Uterus (tissue), 4 donors: ENCODE data around the gene MRPS5. TPM values are rescaled to one million over a fixed set of nuclear protein-coding genes. Genes with fewer than 3 reads are reported as not detected.

Experiments used
- DNase-seq, 2 donors: peaks; one replicate each; pipeline ENCODE4 v3.0.0-alpha.2; 2019 to 2020
- H3K27ac ChIP-seq, 2 donors: fragments of 200-600 bp; sonication (generic); 1 replicate in 1 of 2; 2 replicates in 1 of 2; pipeline ENCODE4 v1.5.1; 2016 to 2018
- H3K27me3 ChIP-seq, 2 donors: fragments of 200-600 bp; sonication (generic); one replicate each; pipeline ENCODE4 v1.5.1; 2018 to 2019; ENCODE audit warnings: control low read depth in 1 of 2
- H3K36me3 ChIP-seq, 2 donors: fragments of 200-600 bp; sonication (generic); one replicate each; pipeline ENCODE4 v1.5.1; 2019; ENCODE audit warnings: control low read depth in 1 of 2
- H3K4me1 ChIP-seq, 2 donors: fragments of 200-600 bp; sonication (generic); one replicate each; pipeline ENCODE4 v1.5.1; 2018 to 2019; ENCODE audit warnings: control low read depth in 1 of 2
- H3K4me3 ChIP-seq, 2 donors: fragments of 200-600 bp; sonication (generic); 1 replicate in 1 of 2; 2 replicates in 1 of 2; pipeline ENCODE4 v1.5.1; 2018 to 2019; ENCODE audit warnings: mild to moderate bottlenecking in 1 of 2
- H3K9me3 ChIP-seq, 2 donors: fragments of 200-600 bp; sonication (generic); one replicate each; pipeline ENCODE4 v1.5.1; 2019; ENCODE audit warnings: control low read depth in 1 of 2
- CTCF ChIP-seq, 4 experiments: fragments of 200-600 bp in 2 of 4; fragments of 450-650 bp in 2 of 4; sonication (generic) in 2 of 4; IDR thresholded peaks; one replicate each; pipeline ENCODE4 v1.5.1; 2016 to 2019; ENCODE audit warnings: antibody characterized with exemption in 4 of 4, mild to moderate bottlenecking in 2 of 4, moderate library complexity in 1 of 4
- POLR2A ChIP-seq, 2 donors: fragments of 450-650 bp; IDR thresholded peaks; one replicate each; pipeline ENCODE4 v1.6.1; 2016; ENCODE audit warnings: antibody characterized with exemption in 2 of 2, mild to moderate bottlenecking in 1 of 2, moderate library complexity in 1 of 2
- intact Hi-C: fragments of 100-400 bp; cut with DNase I; formaldehyde crosslinking; loops from one replicate; pipeline ENCODE4 v1.15.1; 2023; ENCODE audit warnings: low total_unique reads
- total RNA-seq, 4 donors: library from RNA; depleted of rRNA in 3 of 4; stranded (reverse); fragments of >200 nt in 3 of 4; gene quantifications; one replicate each; pipeline versions ENCODE4 v1.1.0 to v1.2.4, GENCODE V29; 2014 to 2023
- donor health status: DM: yes; HTN: yes; CAD: no.

MRPS5 gene
- total RNA-seq, 4 donors from 2014 or later = 7.2 to 50.3 (median 28.6) TPM

GRCh38 chr2:95048825-95049682 lies 72.6 kb downstream of the MRPS5 start:
- Histone ChIP-seq H3K27me3 (no peaks in the 10 kb centered on the region), H3K36me3 (no peaks in the 10 kb centered on the region), H3K27ac (no peak overlapping the region), H3K9me3 (no peaks in the 10 kb centered on the region), H3K4me1 (no peaks in the 10 kb centered on the region), H3K4me3 (no peak overlapping the region)
- intact Hi-C loops = no loop called here
- TF ChIP-seq CTCF (IDR thresholded peaks at IDR 0.05) (no peak), POLR2A (IDR thresholded peaks at IDR 0.05) (no peak)
- no peak for DNase-seq

GRCh38 chr2:95047629-95048510 lies 73.7 kb downstream of the MRPS5 start:
- TF ChIP-seq CTCF (IDR thresholded peaks at IDR 0.05) = no peak
- TF ChIP-seq POLR2A (IDR thresholded peaks at IDR 0.05) = no peak
- DNase-seq = no peak
- no peaks in the 10 kb centered on the region for H3K4me1 ChIP-seq
- H3K36me3 ChIP-seq = no peaks in the 10 kb centered on the region
- intact Hi-C loops = no loop called here
- H3K27ac ChIP-seq = no peak overlapping the region
- H3K4me3 ChIP-seq = no peak overlapping the region
- no peaks in the 10 kb centered on the region for H3K27me3 ChIP-seq
- no peaks in the 10 kb centered on the region for H3K9me3 ChIP-seq

GRCh38 chr2:95046371-95047112 lies 75.1 kb downstream of the MRPS5 start:
- intact Hi-C loops = no loop called here
- TF ChIP-seq POLR2A (IDR thresholded peaks at IDR 0.05) (no peak), CTCF (IDR thresholded peaks at IDR 0.05) (no peak)
- Histone ChIP-seq H3K4me3 (no peak overlapping the region), H3K27ac (no peak overlapping the region), H3K27me3 (no peaks in the 10 kb centered on the region), H3K9me3 (no peaks in the 10 kb centered on the region), H3K4me1 (no peaks in the 10 kb centered on the region), H3K36me3 (no peaks in the 10 kb centered on the region)
- no peak for DNase-seq

- H3K9me3 ChIP-seq = no peaks in the 10 kb centered on the region
- no peak for DNase-seq
- H3K27ac ChIP-seq = no peak overlapping the region
- TF ChIP-seq CTCF (IDR thresholded peaks at IDR 0.05) = no peak
- TF ChIP-seq POLR2A (IDR thresholded peaks at IDR 0.05) = no peak
- H3K4me3 ChIP-seq = no peak overlapping the region
- no peaks in the 10 kb centered on the region for H3K4me1 ChIP-seq
- intact Hi-C loops = no loop called here
- no peaks in the 10 kb centered on the region for H3K27me3 ChIP-seq
- H3K36me3 ChIP-seq = no peaks in the 10 kb centered on the region
Measured at GRCh38 chr2:95044601-95045000, 77.0 kb downstream of the MRPS5 start.
